ENCODE results near the gene NR5A1.

NR5A1 gene

GRCh38 chr9:124506433-124506832, 766 bp downstream of the NR5A1 start:
- H3K4me3 ChIP-seq (ENCODE audit: low read length): no peak overlapping the region
- H3K4me2 ChIP-seq (ENCODE audit: low read length): no peak overlapping the region
- H3K27me3 ChIP-seq (ENCODE audit: control insufficient read depth, low read length): no peaks in the 10 kb centered on the region

GRCh38 chr9:124505901-124506346, 1.3 kb downstream of the NR5A1 start:
- no peaks in the 10 kb centered on the region for H3K79me2 ChIP-seq (ENCODE audit: control insufficient read depth, low read length)
- H3K36me3 ChIP-seq (ENCODE audit: control insufficient read depth, low read length): no peaks in the 10 kb centered on the region
- no peaks in the 10 kb centered on the region for H3K9me3 ChIP-seq (ENCODE audit: control insufficient read depth, insufficient read depth, low read length)
- no peak overlapping the region for H3K4me2 ChIP-seq (ENCODE audit: low read length)
- TF ChIP-seq EZH2phosphoT487 (IDR thresholded peaks at IDR 0.05; ENCODE audit: borderline replicate concordance, low read length) (no peak), CTCF (IDR thresholded peaks at IDR 0.05; ENCODE audit: low read depth, low read length, poor library complexity, severe bottlenecking) (no peak)
- H4K20me1 ChIP-seq (ENCODE audit: control insufficient read depth, insufficient read depth, low read depth, low read length): no peaks in the 10 kb centered on the region
- no peaks in the 10 kb centered on the region for H3K9me2 ChIP-seq (replicated peaks; ENCODE audit: control insufficient read depth, low read length)
- H3K27ac ChIP-seq (ENCODE audit: low read depth, low read length): no peak overlapping the region
- H3K4me3 ChIP-seq (ENCODE audit: low read length): no peak overlapping the region
- no peaks in the 10 kb centered on the region for H3K4me1 ChIP-seq (ENCODE audit: control insufficient read depth, low read length)
- H3F3A ChIP-seq (ENCODE audit: control insufficient read depth, insufficient read depth): no peaks in the 10 kb centered on the region
- H3K27me3 ChIP-seq (ENCODE audit: control insufficient read depth, low read length): no peaks in the 10 kb centered on the region

More at GRCh38 chr9:124506433-124506832, 766 bp downstream of the NR5A1 start:
- no peaks in the 10 kb centered on the region for H4K20me1 ChIP-seq (ENCODE audit: control insufficient read depth, insufficient read depth, low read depth, low read length)
- no peaks in the 10 kb centered on the region for H3K36me3 ChIP-seq (ENCODE audit: control insufficient read depth, low read length)
- no peaks in the 10 kb centered on the region for H3K9me2 ChIP-seq (replicated peaks; ENCODE audit: control insufficient read depth, low read length)
- TF ChIP-seq EZH2phosphoT487 (IDR thresholded peaks at IDR 0.05; ENCODE audit: borderline replicate concordance, low read length) (no peak), CTCF (IDR thresholded peaks at IDR 0.05; ENCODE audit: low read depth, low read length, poor library complexity, severe bottlenecking) (no peak)
- no peaks in the 10 kb centered on the region for H3F3A ChIP-seq (ENCODE audit: control insufficient read depth, insufficient read depth)
- no peaks in the 10 kb centered on the region for H3K9me3 ChIP-seq (ENCODE audit: control insufficient read depth, insufficient read depth, low read length)
- no peaks in the 10 kb centered on the region for H3K4me1 ChIP-seq (ENCODE audit: control insufficient read depth, low read length)
- H3K27ac ChIP-seq (ENCODE audit: low read depth, low read length): no peak overlapping the region
- H3K79me2 ChIP-seq (ENCODE audit: control insufficient read depth, low read length): no peaks in the 10 kb centered on the region

- TF ChIP-seq EZH2phosphoT487 (IDR thresholded peaks at IDR 0.05; ENCODE audit: borderline replicate concordance, low read length) (no peak), CTCF (IDR thresholded peaks at IDR 0.05; ENCODE audit: low read depth, low read length, poor library complexity, severe bottlenecking) (no peak)
- Histone ChIP-seq H3K27me3 (ENCODE audit: control insufficient read depth, low read length) (no peaks in the 10 kb centered on the region), H3K27ac (ENCODE audit: low read depth, low read length) (no peak overlapping the region), H3K4me1 (ENCODE audit: control insufficient read depth, low read length) (no peaks in the 10 kb centered on the region), H4K20me1 (ENCODE audit: control insufficient read depth, insufficient read depth, low read depth, low read length) (no peaks in the 10 kb centered on the region), H3K9me3 (ENCODE audit: control insufficient read depth, insufficient read depth, low read length) (no peaks in the 10 kb centered on the region), H3F3A (ENCODE audit: control insufficient read depth, insufficient read depth) (no peaks in the 10 kb centered on the region), H3K36me3 (ENCODE audit: control insufficient read depth, low read length) (no peaks in the 10 kb centered on the region), H3K79me2 (ENCODE audit: control insufficient read depth, low read length) (no peaks in the 10 kb centered on the region), H3K4me2 (ENCODE audit: low read length) (no peak overlapping the region), H3K9me2 (replicated peaks; ENCODE audit: control insufficient read depth, low read length) (no peaks in the 10 kb centered on the region), H3K4me3 (ENCODE audit: low read length) (no peak overlapping the region)
Measured at GRCh38 chr9:124505006-124505900, 1.9 kb downstream of the NR5A1 start.

Data from DOHH2 (cell line).